LNCaP clone FGC (cell line): ENCODE data around the gene RIOK3.
"Not testable (repeated sequence)": the region's sequence is repeated elsewhere in the genome, so short reads cannot be mapped to it uniquely, and the experiment has no call there.

Experiments
- DNase-seq: peaks from one replicate; pipeline ENCODE4 v3.0.0-alpha.2; 2011; ENCODE audit warnings: low read depth
- H3K4me3 ChIP-seq: 2 replicates; pipeline ENCODE4 v1.5.1; 2011; ENCODE audit warnings: mild to moderate bottlenecking, low read depth, low read length, control low read depth
- CTCF ChIP-seq: IDR thresholded peaks from 2 replicates; pipeline ENCODE4 v1.5.1; 2012; ENCODE audit warnings: mild to moderate bottlenecking; ENCODE audit not compliant: control insufficient read depth, insufficient read depth; ENCODE audit errors: extremely low read depth

Gene RIOK3

GRCh38 chr18:23503038-23503962 lies 50.2 kb downstream of the RIOK3 start, which contains the start of gene RMC1:
Gene RMC1, plus strand, starts transcription at chr18:23503511. Its CDS starts 108 bp downstream, at chr18:23503619.
- peak within 1 kb of the TSS; percentile 59 for H3K4me3 ChIP-seq
- peak; percentile 73 for DNase-seq
- TF ChIP-seq CTCF, result no peak

- DNase-seq, result no peak
- no peak for TF ChIP-seq CTCF
- H3K4me3 ChIP-seq, result peak overlapping the region; percentile 59
Measured at GRCh38 chr18:23503963-23504344, 50.9 kb downstream of the RIOK3 start.

- H3K4me3 ChIP-seq, result peak overlapping the region; percentile 59
- no peak for TF ChIP-seq CTCF
- DNase-seq, result no peak
Measured at GRCh38 chr18:23504720-23505119, 51.6 kb downstream of the RIOK3 start.

- no peak for TF ChIP-seq CTCF
- DNase-seq, result no peak
- no peak overlapping the region for H3K4me3 ChIP-seq
Measured at GRCh38 chr18:23506393-23506792, 53.3 kb downstream of the RIOK3 start.

GRCh38 chr18:23510923-23511322 lies 57.8 kb downstream of the RIOK3 start:
- DNase-seq, H3K4me3 ChIP-seq: not testable (repeated sequence)

- not testable (repeated sequence) for H3K4me3 ChIP-seq
Measured at GRCh38 chr18:23512216-23512615, 59.1 kb downstream of the RIOK3 start.

GRCh38 chr18:23512641-23513040 lies 59.6 kb downstream of the RIOK3 start:
- H3K4me3 ChIP-seq, result no peak overlapping the region
- TF ChIP-seq CTCF, result no peak
- DNase-seq, result no peak

More at GRCh38 chr18:23512216-23512615, 59.1 kb downstream of the RIOK3 start:
- not testable (repeated sequence) for DNase-seq
